Loucy (cell line): Measurements from ENCODE around the gene TOE1.
A peak's percentile ranks its signal among the peaks of the same experiment; 100 is the strongest.

Experiments used
- H2AFZ ChIP-seq: fragments of 200-600 bp; sonication (generic); 2 replicates; pipeline ENCODE4 v1.6.0; 2016; ENCODE audit warnings: antibody characterized with exemption, mild to moderate bottlenecking, low read length, moderate library complexity
- H3F3A ChIP-seq: fragments of 200-600 bp; 2 replicates; pipeline ENCODE4 v1.6.0; 2016; ENCODE audit warnings: antibody characterized with exemption, low read depth, mild to moderate bottlenecking
- H3K27me3 ChIP-seq: fragments of 200-600 bp; sonication (generic); 2 replicates; pipeline ENCODE4 v1.6.1; 2014; ENCODE audit warnings: low read length, mild to moderate bottlenecking; ENCODE audit not compliant: insufficient read depth, poor library complexity, severe bottlenecking
- H3K36me3 ChIP-seq: fragments of 200-600 bp; sonication (generic); 2 replicates; pipeline ENCODE4 v1.6.1; 2016; ENCODE audit warnings: low read length; ENCODE audit not compliant: insufficient read depth
- H3K4me1 ChIP-seq: fragments of 200-600 bp; sonication (generic); 2 replicates; pipeline ENCODE4 v1.5.1; 2014; ENCODE audit warnings: low read length, mild to moderate bottlenecking; ENCODE audit not compliant: insufficient read depth, poor library complexity, severe bottlenecking
- H3K4me2 ChIP-seq: fragments of 200-600 bp; sonication (generic); 2 replicates; pipeline ENCODE4 v1.6.0; 2014; ENCODE audit warnings: antibody characterized with exemption, low read length, low read depth, mild to moderate bottlenecking; ENCODE audit not compliant: poor library complexity, severe bottlenecking
- H3K4me3 ChIP-seq: fragments of 200-600 bp; sonication (generic); 2 replicates; pipeline ENCODE4 v1.5.1; 2014; ENCODE audit warnings: low read length, mild to moderate bottlenecking, mixed read lengths; ENCODE audit not compliant: poor library complexity, severe bottlenecking
- H3K79me2 ChIP-seq: fragments of 200-600 bp; sonication (generic); 2 replicates; pipeline ENCODE4 v1.6.1; 2014; ENCODE audit warnings: low read length; ENCODE audit not compliant: insufficient read depth
- H3K9ac ChIP-seq: fragments of 200-600 bp; sonication (generic); 2 replicates; pipeline ENCODE4 v1.6.0; 2014; ENCODE audit warnings: mild to moderate bottlenecking, low read depth, low read length, moderate library complexity; ENCODE audit not compliant: poor library complexity, severe bottlenecking
- H3K9me2 ChIP-seq: fragments of 200-600 bp; sonication (generic); replicated peaks from 2 replicates; pipeline ENCODE4 v1.6.1; 2016; ENCODE audit warnings: low read depth, low read length, mixed read lengths
- H3K9me3 ChIP-seq: fragments of 200-600 bp; sonication (generic); 2 replicates; pipeline ENCODE4 v1.6.1; 2014; ENCODE audit warnings: mild to moderate bottlenecking, antibody characterized with exemption, low read length, low read depth; ENCODE audit not compliant: insufficient read depth
- H4K20me1 ChIP-seq: fragments of 200-600 bp; sonication (generic); 2 replicates; pipeline ENCODE4 v1.6.0; 2014; ENCODE audit warnings: antibody characterized with exemption, low read length, mild to moderate bottlenecking; ENCODE audit not compliant: insufficient read depth, poor library complexity, severe bottlenecking
- EZH2phosphoT487 ChIP-seq: fragments of 200-600 bp; IDR thresholded peaks from 2 replicates; pipeline ENCODE4 v1.6.1; 2018; ENCODE audit warnings: antibody characterized with exemption, mild to moderate bottlenecking, moderate library complexity, borderline replicate concordance
- TF ChIP-seq, protein P1 (sequence below): fragments of 200-600 bp; sonication (generic); conservative IDR thresholded peaks from 2 replicates; pipeline ENCODE4 v1.5.1; 2014; ENCODE audit warnings: mild to moderate bottlenecking, antibody characterized with exemption, low read length

TOE1 gene

DNA sequence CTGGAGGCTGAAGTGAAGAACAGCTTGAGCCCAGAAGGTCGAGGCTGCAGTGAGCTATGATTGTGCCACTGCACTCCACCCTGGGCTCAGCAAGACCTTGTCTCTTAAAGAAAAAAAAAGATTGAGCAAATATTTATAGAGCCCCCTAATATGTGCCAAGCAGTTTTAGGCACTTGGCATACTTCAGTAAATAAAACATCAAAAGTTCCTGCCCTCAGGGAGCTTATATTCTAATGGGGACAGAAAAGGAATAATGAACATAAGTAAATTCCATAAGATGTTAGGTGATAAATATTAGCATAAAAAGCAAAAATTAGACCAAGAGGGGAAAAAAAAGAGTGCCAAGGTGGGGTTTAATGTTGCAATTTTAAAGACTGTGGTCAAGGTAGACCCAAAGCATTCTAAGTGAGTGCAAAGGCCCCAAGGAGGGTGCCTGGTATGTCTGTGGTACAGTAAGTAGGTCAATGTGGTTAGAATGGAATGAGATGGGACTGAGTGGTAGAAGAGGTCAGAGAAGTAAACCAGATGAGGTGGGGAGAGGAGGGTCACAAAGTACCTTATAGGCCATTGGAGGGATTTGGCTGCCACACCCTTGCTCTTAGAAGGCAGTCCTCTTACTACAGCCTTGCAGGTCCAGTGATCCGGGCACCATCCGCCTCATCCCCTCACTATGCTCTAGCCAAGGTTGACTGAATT is 2.2 kb upstream of the TOE1 start:
- Histone ChIP-seq H3K4me1 (peaks cover 64% of the 10 kb centered on the region), H3K4me3 (peak overlapping the region; percentile 96), H4K20me1 (peaks cover 21% of the 10 kb centered on the region), H3K4me2 (peak overlapping the region; percentile 85), H3K27me3 (no peaks in the 10 kb centered on the region), H3K9me3 (no peaks in the 10 kb centered on the region), H3F3A (no peaks in the 10 kb centered on the region), H3K9me2 (no peaks in the 10 kb centered on the region), H3K9ac (no peak overlapping the region), H3K79me2 (peaks cover 56% of the 10 kb centered on the region), H2AFZ (no peak overlapping the region), H3K36me3 (peaks cover 11% of the 10 kb centered on the region; the same call in 1 of the 2 replicates)
- TF ChIP-seq, protein P1, sequence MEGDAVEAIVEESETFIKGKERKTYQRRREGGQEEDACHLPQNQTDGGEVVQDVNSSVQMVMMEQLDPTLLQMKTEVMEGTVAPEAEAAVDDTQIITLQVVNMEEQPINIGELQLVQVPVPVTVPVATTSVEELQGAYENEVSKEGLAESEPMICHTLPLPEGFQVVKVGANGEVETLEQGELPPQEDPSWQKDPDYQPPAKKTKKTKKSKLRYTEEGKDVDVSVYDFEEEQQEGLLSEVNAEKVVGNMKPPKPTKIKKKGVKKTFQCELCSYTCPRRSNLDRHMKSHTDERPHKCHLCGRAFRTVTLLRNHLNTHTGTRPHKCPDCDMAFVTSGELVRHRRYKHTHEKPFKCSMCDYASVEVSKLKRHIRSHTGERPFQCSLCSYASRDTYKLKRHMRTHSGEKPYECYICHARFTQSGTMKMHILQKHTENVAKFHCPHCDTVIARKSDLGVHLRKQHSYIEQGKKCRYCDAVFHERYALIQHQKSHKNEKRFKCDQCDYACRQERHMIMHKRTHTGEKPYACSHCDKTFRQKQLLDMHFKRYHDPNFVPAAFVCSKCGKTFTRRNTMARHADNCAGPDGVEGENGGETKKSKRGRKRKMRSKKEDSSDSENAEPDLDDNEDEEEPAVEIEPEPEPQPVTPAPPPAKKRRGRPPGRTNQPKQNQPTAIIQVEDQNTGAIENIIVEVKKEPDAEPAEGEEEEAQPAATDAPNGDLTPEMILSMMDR = no peak
- no peak for TF ChIP-seq EZH2phosphoT487

DNA sequence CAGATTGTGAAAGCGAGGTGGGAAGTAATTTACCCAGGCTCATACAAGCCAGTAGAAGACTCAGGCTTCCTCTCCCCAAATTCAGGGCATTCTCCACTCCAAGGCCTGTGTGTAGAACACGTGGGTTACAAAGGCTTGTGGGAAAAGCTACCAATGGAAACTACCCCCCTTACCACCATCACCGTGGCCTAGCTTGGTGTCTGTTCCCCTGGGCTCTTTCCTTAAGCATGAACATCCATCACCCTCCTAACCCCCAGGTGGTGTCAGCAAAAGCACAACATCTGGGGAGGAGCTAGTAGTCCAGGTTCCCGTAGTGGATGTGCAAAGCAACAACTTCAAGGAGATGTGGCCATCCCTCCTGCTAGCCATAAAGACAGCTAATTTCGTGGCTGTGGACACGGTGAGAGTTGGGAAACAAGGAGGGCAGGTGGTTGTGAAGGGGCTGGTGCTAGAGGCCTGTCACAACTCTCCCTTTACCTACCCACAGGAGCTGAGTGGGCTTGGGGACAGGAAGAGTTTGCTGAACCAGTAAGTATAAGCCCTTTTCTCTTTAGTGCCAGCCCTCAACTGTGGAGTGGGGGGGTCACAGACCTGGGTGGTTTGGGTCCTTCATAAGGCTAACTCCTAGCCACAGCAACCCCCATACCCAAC is 971 bp downstream of the TOE1 start:
- Histone ChIP-seq H2AFZ (peak overlapping the region; percentile 30; the same call in 1 of the 2 replicates), H3K27me3 (no peaks in the 10 kb centered on the region), H3K4me3 (peak overlapping the region; percentile 96), H3K9me3 (no peaks in the 10 kb centered on the region), H3K79me2 (peaks cover 70% of the 10 kb centered on the region), H3F3A (no peaks in the 10 kb centered on the region), H3K9me2 (no peaks in the 10 kb centered on the region), H3K9ac (peak overlapping the region; percentile 93), H4K20me1 (peaks cover 30% of the 10 kb centered on the region), H3K4me2 (peak overlapping the region; percentile 100), H3K4me1 (peaks cover 46% of the 10 kb centered on the region), H3K36me3 (peaks cover 39% of the 10 kb centered on the region; the same call in 1 of the 2 replicates)
- TF ChIP-seq, protein P1 = no peak
- TF ChIP-seq EZH2phosphoT487 = no peak

DNA sequence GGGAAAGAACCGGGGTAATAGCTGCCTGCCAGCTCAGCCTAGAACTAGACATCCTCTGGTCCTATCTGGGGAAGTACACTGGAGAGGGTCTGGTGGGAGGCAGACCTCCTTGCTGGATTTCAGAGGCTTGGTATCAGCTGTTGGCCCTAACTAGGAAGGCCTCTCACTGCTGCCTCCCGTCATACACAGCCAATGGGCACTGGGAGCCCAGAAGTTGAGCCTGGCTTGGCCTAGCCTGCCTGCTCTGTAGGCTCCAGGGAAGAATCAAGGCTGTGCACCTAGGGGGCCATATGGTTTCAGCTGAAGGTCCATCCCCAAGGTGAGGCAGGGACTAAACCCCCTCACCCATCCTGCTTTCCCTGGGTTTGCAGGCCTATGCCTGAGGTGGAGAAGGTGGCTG is 4.5 kb downstream of the TOE1 start:
- no peak overlapping the region for H3K4me3 ChIP-seq
- H3K9me3 ChIP-seq = no peaks in the 10 kb centered on the region
- H3K4me2 ChIP-seq = no peak overlapping the region
- H2AFZ ChIP-seq = no peak overlapping the region
- no peaks in the 10 kb centered on the region for H3F3A ChIP-seq
- TF ChIP-seq, protein P1 = no peak
- no peak for TF ChIP-seq EZH2phosphoT487
- H4K20me1 ChIP-seq = peaks cover 30% of the 10 kb centered on the region
- no peak overlapping the region for H3K9ac ChIP-seq
- H3K27me3 ChIP-seq = no peaks in the 10 kb centered on the region
- H3K4me1 ChIP-seq = peaks cover 26% of the 10 kb centered on the region
- peaks cover 47% of the 10 kb centered on the region for H3K79me2 ChIP-seq
- H3K36me3 ChIP-seq = peaks cover 45% of the 10 kb centered on the region; the same call in 1 of the 2 replicates
- H3K9me2 ChIP-seq = no peaks in the 10 kb centered on the region
